ENCODE results near the gene LRG1. TPM values are rescaled to one million over a fixed set of nuclear protein-coding genes. Genes with fewer than 3 reads are reported as not detected.

LRG1 gene
- polyA plus RNA-seq, 2 donors = 12.7 to 20.1 TPM

- Histone ChIP-seq H3K4me1 (ENCODE audit: control insufficient read depth in 2 of 2, insufficient read depth in 2 of 2, low read length in 1 of 2) (no peaks in the 10 kb centered on the region), H3K4me3 (ENCODE audit: low read depth in 1 of 2, low read length in 2 of 2) (no peak overlapping the region), H3K9me3 (ENCODE audit: control insufficient read depth in 2 of 2, insufficient read depth in 1 of 2, low read depth in 1 of 2, low read length in 1 of 2) (no peaks in the 10 kb centered on the region), H3K36me3 (ENCODE audit: control insufficient read depth in 2 of 2, insufficient read depth in 2 of 2, low read length in 1 of 2) (no peaks in the 10 kb centered on the region), H3K27ac (ENCODE audit: low read depth in 2 of 2, low read length in 1 of 2) (no peak overlapping the region), H3K27me3 (ENCODE audit: control insufficient read depth in 1 of 2, insufficient read depth in 2 of 2, low read length in 2 of 2) (peaks cover 3 to 12% of the 10 kb centered on the region in 2 donors)
- WGBS, 2 donors = 49 to 51% methylated on average over 17 of the region's 17 CpGs
Observed at GRCh38 chr19:4576016-4576933, 36.4 kb upstream of the LRG1 start.

GRCh38 chr19:4575267-4576015 is 35.6 kb upstream of the LRG1 start:
- Histone ChIP-seq H3K36me3 (ENCODE audit: control insufficient read depth in 2 of 2, insufficient read depth in 2 of 2, low read length in 1 of 2) (no peaks in the 10 kb centered on the region), H3K27ac (ENCODE audit: low read depth in 2 of 2, low read length in 1 of 2) (no peak overlapping the region), H3K4me1 (ENCODE audit: control insufficient read depth in 2 of 2, insufficient read depth in 2 of 2, low read length in 1 of 2) (no peaks in the 10 kb centered on the region), H3K9me3 (ENCODE audit: control insufficient read depth in 2 of 2, insufficient read depth in 1 of 2, low read depth in 1 of 2, low read length in 1 of 2) (no peaks in the 10 kb centered on the region), H3K4me3 (ENCODE audit: low read depth in 1 of 2, low read length in 2 of 2) (no peak overlapping the region), H3K27me3 (ENCODE audit: control insufficient read depth in 1 of 2, insufficient read depth in 2 of 2, low read length in 2 of 2) (peaks cover 3 to 9% of the 10 kb centered on the region in 2 donors)
- WGBS, 2 donors = 17 to 28% methylated on average over 19 of the region's 19 CpGs

GRCh38 chr19:4573682-4574081 is 33.8 kb upstream of the LRG1 start:
- no peaks in the 10 kb centered on the region for H3K9me3 ChIP-seq (ENCODE audit: control insufficient read depth in 2 of 2, insufficient read depth in 1 of 2, low read depth in 1 of 2, low read length in 1 of 2)
- no peaks in the 10 kb centered on the region for H3K36me3 ChIP-seq (ENCODE audit: control insufficient read depth in 2 of 2, insufficient read depth in 2 of 2, low read length in 1 of 2)
- no peak overlapping the region for H3K27ac ChIP-seq (ENCODE audit: low read depth in 2 of 2, low read length in 1 of 2)
- no peak overlapping the region for H3K4me3 ChIP-seq (ENCODE audit: low read depth in 1 of 2, low read length in 2 of 2)
- H3K4me1 ChIP-seq (ENCODE audit: control insufficient read depth in 2 of 2, insufficient read depth in 2 of 2, low read length in 1 of 2) = no peaks in the 10 kb centered on the region
- H3K27me3 ChIP-seq (ENCODE audit: control insufficient read depth in 1 of 2, insufficient read depth in 2 of 2, low read length in 2 of 2) = no peaks in the 10 kb centered on the region
- WGBS, 2 donors = 77 to 79% methylated on average over 6 of the region's 6 CpGs

DNA sequence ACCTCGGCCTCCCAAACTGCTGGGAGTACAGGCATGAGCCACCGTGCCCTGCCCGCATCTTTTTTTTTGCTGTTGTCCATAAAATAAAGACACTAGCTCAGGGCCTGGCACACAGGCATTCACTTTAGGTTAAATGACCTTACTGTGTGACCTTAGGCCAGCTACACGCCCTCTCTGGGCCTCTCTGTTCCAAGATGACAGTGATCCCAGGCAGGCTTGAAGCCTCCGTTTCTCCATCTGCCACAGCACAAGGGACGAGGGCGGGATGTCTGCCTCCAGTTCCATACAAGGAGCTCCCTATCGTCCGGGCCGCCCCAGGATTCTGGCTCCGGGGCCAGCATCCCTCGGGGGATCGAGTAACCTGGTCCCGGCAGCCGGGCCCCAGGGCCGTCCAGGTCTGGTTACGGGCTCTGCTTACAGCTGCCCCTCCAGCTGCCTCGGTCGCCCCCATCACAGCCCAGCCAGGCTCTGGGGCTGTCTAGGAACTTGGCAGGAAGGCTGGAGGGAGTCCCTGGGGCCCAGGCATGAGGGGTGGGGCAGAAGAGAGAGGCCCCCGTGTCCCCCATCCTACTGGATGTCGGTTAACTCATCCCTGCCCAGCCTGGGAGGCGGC is 31.6 kb upstream of the LRG1 start:
- Histone ChIP-seq H3K4me3 (ENCODE audit: low read depth in 1 of 2, low read length in 2 of 2) (no peak overlapping the region), H3K27me3 (ENCODE audit: control insufficient read depth in 1 of 2, insufficient read depth in 2 of 2, low read length in 2 of 2) (no peaks in the 10 kb centered on the region), H3K4me1 (ENCODE audit: control insufficient read depth in 2 of 2, insufficient read depth in 2 of 2, low read length in 1 of 2) (peaks cover 0 to 3% of the 10 kb centered on the region in 2 donors), H3K27ac (ENCODE audit: low read depth in 2 of 2, low read length in 1 of 2) (no peak overlapping the region), H3K36me3 (ENCODE audit: control insufficient read depth in 2 of 2, insufficient read depth in 2 of 2, low read length in 1 of 2) (no peaks in the 10 kb centered on the region), H3K9me3 (ENCODE audit: control insufficient read depth in 2 of 2, insufficient read depth in 1 of 2, low read depth in 1 of 2, low read length in 1 of 2) (no peaks in the 10 kb centered on the region)
- 51 to 53% methylated on average over 22 of the region's 22 CpGs for WGBS, 2 donors

DNA sequence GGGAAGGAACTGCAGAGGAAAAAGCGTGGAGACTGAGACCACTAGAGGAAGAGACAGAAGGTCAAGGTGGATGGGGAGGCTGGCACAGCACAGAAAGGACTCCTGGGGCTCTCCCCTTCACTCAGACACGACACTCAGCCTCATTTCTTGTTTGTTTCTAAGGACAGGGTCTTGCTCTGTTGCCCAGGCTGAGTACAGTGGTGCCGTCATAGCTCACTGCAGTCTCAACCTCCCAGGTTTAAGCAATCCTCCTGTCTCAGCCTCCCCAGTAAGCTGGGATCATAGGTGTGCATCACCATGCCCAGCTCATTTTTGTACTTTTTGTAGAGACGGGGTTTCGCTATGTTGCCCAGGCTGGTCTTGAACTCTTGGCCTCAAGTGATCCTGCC is 31.1 kb upstream of the LRG1 start:
- Histone ChIP-seq H3K9me3 (ENCODE audit: control insufficient read depth in 2 of 2, insufficient read depth in 1 of 2, low read depth in 1 of 2, low read length in 1 of 2) (no peaks in the 10 kb centered on the region), H3K4me3 (ENCODE audit: low read depth in 1 of 2, low read length in 2 of 2) (no peak overlapping the region), H3K36me3 (ENCODE audit: control insufficient read depth in 2 of 2, insufficient read depth in 2 of 2, low read length in 1 of 2) (no peaks in the 10 kb centered on the region), H3K27me3 (ENCODE audit: control insufficient read depth in 1 of 2, insufficient read depth in 2 of 2, low read length in 2 of 2) (no peaks in the 10 kb centered on the region), H3K27ac (ENCODE audit: low read depth in 2 of 2, low read length in 1 of 2) (no peak overlapping the region), H3K4me1 (ENCODE audit: control insufficient read depth in 2 of 2, insufficient read depth in 2 of 2, low read length in 1 of 2) (peaks cover 0 to 3% of the 10 kb centered on the region in 2 donors)
- WGBS, 2 donors = 85 to 87% methylated on average over 5 of the region's 5 CpGs

GRCh38 chr19:4570402-4570801 is 30.6 kb upstream of the LRG1 start:
- no peaks in the 10 kb centered on the region for H3K27me3 ChIP-seq (ENCODE audit: control insufficient read depth in 1 of 2, insufficient read depth in 2 of 2, low read length in 2 of 2)
- no peak overlapping the region for H3K27ac ChIP-seq (ENCODE audit: low read depth in 2 of 2, low read length in 1 of 2)
- WGBS, 2 donors = 77 to 88% methylated on average over 11 of the region's 11 CpGs
- no peaks in the 10 kb centered on the region for H3K36me3 ChIP-seq (ENCODE audit: control insufficient read depth in 2 of 2, insufficient read depth in 2 of 2, low read length in 1 of 2)
- peaks cover 0 to 3% of the 10 kb centered on the region in 2 donors for H3K4me1 ChIP-seq (ENCODE audit: control insufficient read depth in 2 of 2, insufficient read depth in 2 of 2, low read length in 1 of 2)
- no peaks in the 10 kb centered on the region for H3K9me3 ChIP-seq (ENCODE audit: control insufficient read depth in 2 of 2, insufficient read depth in 1 of 2, low read depth in 1 of 2, low read length in 1 of 2)
- H3K4me3 ChIP-seq (ENCODE audit: low read depth in 1 of 2, low read length in 2 of 2) = no peak overlapping the region

GRCh38 chr19:4568886-4569285 is 29.1 kb upstream of the LRG1 start:
- H3K4me3 ChIP-seq (ENCODE audit: low read depth in 1 of 2, low read length in 2 of 2) = no peak overlapping the region
- H3K27me3 ChIP-seq (ENCODE audit: control insufficient read depth in 1 of 2, insufficient read depth in 2 of 2, low read length in 2 of 2) = no peaks in the 10 kb centered on the region
- H3K9me3 ChIP-seq (ENCODE audit: control insufficient read depth in 2 of 2, insufficient read depth in 1 of 2, low read depth in 1 of 2, low read length in 1 of 2) = no peaks in the 10 kb centered on the region
- H3K27ac ChIP-seq (ENCODE audit: low read depth in 2 of 2, low read length in 1 of 2) = no peak overlapping the region
- peaks cover 0 to 3% of the 10 kb centered on the region in 2 donors for H3K4me1 ChIP-seq (ENCODE audit: control insufficient read depth in 2 of 2, insufficient read depth in 2 of 2, low read length in 1 of 2)
- no peaks in the 10 kb centered on the region for H3K36me3 ChIP-seq (ENCODE audit: control insufficient read depth in 2 of 2, insufficient read depth in 2 of 2, low read length in 1 of 2)
- WGBS, 2 donors = 77 to 80% methylated on average over 7 of the region's 7 CpGs

- no peak overlapping the region for H3K4me3 ChIP-seq (ENCODE audit: low read depth in 1 of 2, low read length in 2 of 2)
- WGBS, 2 donors = 45 to 58% methylated on average over 14 of the region's 14 CpGs
- H3K27me3 ChIP-seq (ENCODE audit: control insufficient read depth in 1 of 2, insufficient read depth in 2 of 2, low read length in 2 of 2) = no peaks in the 10 kb centered on the region
- H3K27ac ChIP-seq (ENCODE audit: low read depth in 2 of 2, low read length in 1 of 2) = no peak overlapping the region
- H3K36me3 ChIP-seq (ENCODE audit: control insufficient read depth in 2 of 2, insufficient read depth in 2 of 2, low read length in 1 of 2) = no peaks in the 10 kb centered on the region
- H3K9me3 ChIP-seq (ENCODE audit: control insufficient read depth in 2 of 2, insufficient read depth in 1 of 2, low read depth in 1 of 2, low read length in 1 of 2) = no peaks in the 10 kb centered on the region
- peaks cover 0 to 3% of the 10 kb centered on the region in 2 donors for H3K4me1 ChIP-seq (ENCODE audit: control insufficient read depth in 2 of 2, insufficient read depth in 2 of 2, low read length in 1 of 2)
Observed at GRCh38 chr19:4567584-4568071, 27.8 kb upstream of the LRG1 start.

GRCh38 chr19:4566402-4567051 is 26.7 kb upstream of the LRG1 start:
- peaks cover 0 to 3% of the 10 kb centered on the region in 2 donors for H3K4me1 ChIP-seq (ENCODE audit: control insufficient read depth in 2 of 2, insufficient read depth in 2 of 2, low read length in 1 of 2)
- H3K36me3 ChIP-seq (ENCODE audit: control insufficient read depth in 2 of 2, insufficient read depth in 2 of 2, low read length in 1 of 2) = no peaks in the 10 kb centered on the region
- no peaks in the 10 kb centered on the region for H3K9me3 ChIP-seq (ENCODE audit: control insufficient read depth in 2 of 2, insufficient read depth in 1 of 2, low read depth in 1 of 2, low read length in 1 of 2)
- H3K27me3 ChIP-seq (ENCODE audit: control insufficient read depth in 1 of 2, insufficient read depth in 2 of 2, low read length in 2 of 2) = no peaks in the 10 kb centered on the region
- no peak overlapping the region for H3K27ac ChIP-seq (ENCODE audit: low read depth in 2 of 2, low read length in 1 of 2)
- WGBS, 2 donors = 86% methylated on average over 35 of the region's 35 CpGs
- H3K4me3 ChIP-seq (ENCODE audit: low read depth in 1 of 2, low read length in 2 of 2) = no peak overlapping the region

All from esophagus (tissue), 2 donors.